ENCODE results near the gene ANKRD66. TPM values are rescaled to one million over a fixed set of nuclear protein-coding genes. Genes with fewer than 3 reads are reported as not detected.
A peak's percentile ranks its signal among the peaks of the same experiment; 100 is the strongest.

The ANKRD66 gene
- total and polyA plus RNA-seq, 2 of the 4 experiments (the other 2 are of a cell fraction): not detected

GRCh38 chr6:46734867-46735719 is 11.6 kb upstream of the ANKRD66 start, which contains the start of gene PLA2G7:
TSS of gene PLA2G7 (minus strand) at chr6:46735375. CDS start at chr6:46722891, 12,484 bp downstream.
- POLR2A ChIA-PET (ENCODE audit: unreplicated experiment): no interaction called here
- H3K4me1 ChIP-seq (ENCODE audit: control insufficient read depth, insufficient read depth, low read length): 0 out of 2 replicates have a peak, but pooled peaks cover 2% of the 10 kb centered on the region
- no peak within 1 kb of the TSS for H2AFZ ChIP-seq (replicated peaks; ENCODE audit: low read length, poor library complexity)
- H3K9me3 ChIP-seq (ENCODE audit: control insufficient read depth, insufficient read depth, low read length): no peaks in the 10 kb centered on the region
- no peak within 1 kb of the TSS for H4K8ac ChIP-seq (ENCODE audit: low read depth in 2 of 2, low read length in 2 of 2)
- H3K36me3 ChIP-seq (ENCODE audit: control insufficient read depth, insufficient read depth, low read length): no peaks in the 10 kb centered on the region
- no peak within 1 kb of the TSS for H4K5ac ChIP-seq (ENCODE audit: low read depth, low read length)
- no peak within 1 kb of the TSS for H2AK5ac ChIP-seq (ENCODE audit: low read depth, low read length)
- no peak within 1 kb of the TSS for H2AK9ac ChIP-seq (replicated peaks; ENCODE audit: low read depth, low read length, poor library complexity)
- WGBS, 2 experiments (ENCODE audit: extremely low coverage in 2 of 2, insufficient read length in 1 of 2): 5% methylated on average over 7 of the region's 73 CpGs; no CpG with 5 or more reads in 1 of the 2 experiments
- H3K18ac ChIP-seq (ENCODE audit: low read depth, low read length): no peak within 1 kb of the TSS
- H3K27me3 ChIP-seq (ENCODE audit: control insufficient read depth, insufficient read depth, low read length): peaks cover 30% of the 10 kb centered on the region
- CTCF ChIA-PET: no interaction called here
- H3K9me1 ChIP-seq (ENCODE audit: insufficient read depth, low read length): no peaks in the 10 kb centered on the region
- H3K4ac ChIP-seq (ENCODE audit: low read depth, low read length): no peak within 1 kb of the TSS
- H2BK20ac ChIP-seq (ENCODE audit: low read depth, low read length): no peak within 1 kb of the TSS
- H4K20me1 ChIP-seq (ENCODE audit: insufficient read depth, low read length): no peaks in the 10 kb centered on the region
- peak within 1 kb of the TSS; percentile 29; the same call in 1 of the 2 replicates for H3K4me3 ChIP-seq (ENCODE audit: insufficient read depth, low read depth, low read length)
- no peak within 1 kb of the TSS for H4K91ac ChIP-seq (ENCODE audit: insufficient read depth, low read depth, low read length)
- peak within 1 kb of the TSS; percentile 67; the same call in 1 of the 2 replicates for H3K4me2 ChIP-seq (ENCODE audit: low read depth, low read length)
- intact Hi-C loops (cut with micrococcal nuclease): no loop called here
- no peak within 1 kb of the TSS for H3K9ac ChIP-seq (ENCODE audit: low read depth, low read length)
- no peak within 1 kb of the TSS for H3K14ac ChIP-seq (replicated peaks; ENCODE audit: low read depth, low read length)
- no peak within 1 kb of the TSS for H2BK15ac ChIP-seq (ENCODE audit: low read depth, low read length)
- H3K56ac ChIP-seq (ENCODE audit: extremely low read depth, insufficient read depth, low read length): no peak within 1 kb of the TSS
- H2BK120ac ChIP-seq (ENCODE audit: low read depth, low read length): no peak within 1 kb of the TSS
- no peak within 1 kb of the TSS for H3K27ac ChIP-seq (ENCODE audit: insufficient read depth, low read length)
- dilution Hi-C loops (cut with HindIII; ENCODE audit: low sequenced_read_pairs, unreplicated experiment): no loop called here
- no peak for DNase-seq
- in situ Hi-C loops (cut with MboI; ENCODE audit: low sequenced_read_pairs): no loop called here
- H3K79me1 ChIP-seq (ENCODE audit: low read depth in 1 of 2, low read length in 2 of 2): no peaks in the 10 kb centered on the region
- no peak within 1 kb of the TSS for H3K23ac ChIP-seq (ENCODE audit: low read depth, low read length)
- no peak within 1 kb of the TSS for H2BK5ac ChIP-seq (ENCODE audit: low read depth, low read length, poor library complexity, severe bottlenecking)
- BruUV-seq (replicated peaks): no TSS peak
- ATAC-seq (ENCODE audit: low read depth): peak; percentile 40
- no peak for TF ChIP-seq RCOR1 (IDR thresholded peaks at IDR 0.05; ENCODE audit: insufficient replicate concordance, low read length)
- no peak for TF ChIP-seq CEBPB (IDR thresholded peaks at IDR 0.05; ENCODE audit: low read depth, low read length)
- TF ChIP-seq, protein P1, sequence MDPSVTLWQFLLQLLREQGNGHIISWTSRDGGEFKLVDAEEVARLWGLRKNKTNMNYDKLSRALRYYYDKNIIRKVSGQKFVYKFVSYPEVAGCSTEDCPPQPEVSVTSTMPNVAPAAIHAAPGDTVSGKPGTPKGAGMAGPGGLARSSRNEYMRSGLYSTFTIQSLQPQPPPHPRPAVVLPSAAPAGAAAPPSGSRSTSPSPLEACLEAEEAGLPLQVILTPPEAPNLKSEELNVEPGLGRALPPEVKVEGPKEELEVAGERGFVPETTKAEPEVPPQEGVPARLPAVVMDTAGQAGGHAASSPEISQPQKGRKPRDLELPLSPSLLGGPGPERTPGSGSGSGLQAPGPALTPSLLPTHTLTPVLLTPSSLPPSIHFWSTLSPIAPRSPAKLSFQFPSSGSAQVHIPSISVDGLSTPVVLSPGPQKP (IDR thresholded peaks at IDR 0.05; ENCODE audit: borderline replicate concordance, low read depth, low read length): no peak
- no peak for TF ChIP-seq CTCF (conservative IDR thresholded peaks at IDR 0.05; ENCODE audit: low read depth, low read length)
- TF ChIP-seq MAZ (IDR thresholded peaks at IDR 0.05; ENCODE audit: borderline replicate concordance, low read depth, low read length): no peak
- no peak for TF ChIP-seq RFX5 (IDR thresholded peaks at IDR 0.05; ENCODE audit: low read depth, low read length)
- no peak for TF ChIP-seq MXI1 (IDR thresholded peaks at IDR 0.05; ENCODE audit: borderline replicate concordance, low read depth, low read length)
- no peak for TF ChIP-seq POLR2A (IDR thresholded peaks at IDR 0.05; ENCODE audit: low read depth, low read length)
- TF ChIP-seq CHD1 (IDR thresholded peaks at IDR 0.05; ENCODE audit: low read depth, low read length): no peak
- no peak for TF ChIP-seq RAD21 (IDR thresholded peaks at IDR 0.05; ENCODE audit: low read length)
- no peak for TF ChIP-seq MAFK (IDR thresholded peaks at IDR 0.05; ENCODE audit: low read depth, low read length)
- TF ChIP-seq FOS (IDR thresholded peaks at IDR 0.05; ENCODE audit: low read depth, low read length): no peak
- no peak for TF ChIP-seq BHLHE40 (IDR thresholded peaks at IDR 0.05; ENCODE audit: low read depth, low read length)
- TF ChIP-seq, protein P2, sequence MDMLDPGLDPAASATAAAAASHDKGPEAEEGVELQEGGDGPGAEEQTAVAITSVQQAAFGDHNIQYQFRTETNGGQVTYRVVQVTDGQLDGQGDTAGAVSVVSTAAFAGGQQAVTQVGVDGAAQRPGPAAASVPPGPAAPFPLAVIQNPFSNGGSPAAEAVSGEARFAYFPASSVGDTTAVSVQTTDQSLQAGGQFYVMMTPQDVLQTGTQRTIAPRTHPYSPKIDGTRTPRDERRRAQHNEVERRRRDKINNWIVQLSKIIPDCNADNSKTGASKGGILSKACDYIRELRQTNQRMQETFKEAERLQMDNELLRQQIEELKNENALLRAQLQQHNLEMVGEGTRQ (IDR thresholded peaks at IDR 0.05; ENCODE audit: low read depth, low read length): no peak
- no peak for TF ChIP-seq NFE2L2 (IDR thresholded peaks at IDR 0.05; ENCODE audit: low read depth, low read length)
